Measurements from ENCODE around the gene PGAP2.
A peak's percentile ranks its signal among the peaks of the same experiment; 100 is the strongest.

Gene PGAP2

DNA sequence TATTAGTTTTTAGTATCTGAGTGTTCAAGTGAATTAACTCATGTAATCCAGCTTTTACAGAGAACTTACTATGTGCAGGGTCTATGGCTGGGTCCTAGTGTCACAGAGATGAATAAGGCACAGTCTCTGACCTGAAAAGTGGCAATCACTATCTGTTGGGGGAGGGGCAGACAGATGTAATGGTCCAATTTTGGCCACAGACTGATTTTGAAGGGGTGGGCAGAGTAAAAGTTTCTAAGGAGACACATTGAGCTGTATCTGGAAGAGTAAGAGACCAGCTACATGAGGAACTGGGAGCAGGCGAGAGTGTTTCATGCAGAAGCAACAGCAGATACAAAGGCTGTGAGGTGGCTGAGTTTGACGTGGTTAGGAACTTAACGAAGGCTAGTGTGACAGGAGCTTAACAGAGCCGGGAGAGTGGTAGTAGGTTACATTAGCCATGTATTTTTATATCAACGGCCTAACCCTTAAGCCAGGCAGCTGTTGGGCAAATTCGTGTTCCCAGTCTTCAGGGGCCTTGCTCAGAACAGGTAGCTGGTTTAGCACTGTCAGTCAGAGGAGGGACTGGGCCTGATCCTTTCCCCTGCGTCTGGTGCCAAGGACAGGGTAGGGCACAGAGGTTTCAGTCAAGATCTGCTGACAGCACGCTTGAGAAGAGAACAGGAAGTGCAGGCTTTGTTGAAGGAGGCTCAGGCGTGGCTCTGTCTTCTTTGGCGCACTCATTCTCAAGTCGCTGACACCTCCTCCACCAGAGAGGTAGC, 45.7 kb downstream of the PGAP2 start:
- Histone ChIP-seq H3K4me3 (ENCODE audit: low read depth, low read length) (peak overlapping the region; percentile 34), H3K4me1 (peaks cover 11% of the 10 kb centered on the region), H3K36me3 (ENCODE audit: control insufficient read depth, insufficient read depth, low read length) (no peaks in the 10 kb centered on the region), H3K9ac (no peak overlapping the region), H3K79me2 (peaks cover 15% of the 10 kb centered on the region), H3K9me3 (ENCODE audit: control insufficient read depth, low read length) (no peaks in the 10 kb centered on the region), H3K27me3 (ENCODE audit: control insufficient read depth, insufficient read depth, low read length) (no peaks in the 10 kb centered on the region), H3K27ac (peak overlapping the region; percentile 97), H2AFZ (peak overlapping the region; percentile 98), H3K4me2 (ENCODE audit: low read length) (no peak overlapping the region)
- TF ChIP-seq, protein P1, sequence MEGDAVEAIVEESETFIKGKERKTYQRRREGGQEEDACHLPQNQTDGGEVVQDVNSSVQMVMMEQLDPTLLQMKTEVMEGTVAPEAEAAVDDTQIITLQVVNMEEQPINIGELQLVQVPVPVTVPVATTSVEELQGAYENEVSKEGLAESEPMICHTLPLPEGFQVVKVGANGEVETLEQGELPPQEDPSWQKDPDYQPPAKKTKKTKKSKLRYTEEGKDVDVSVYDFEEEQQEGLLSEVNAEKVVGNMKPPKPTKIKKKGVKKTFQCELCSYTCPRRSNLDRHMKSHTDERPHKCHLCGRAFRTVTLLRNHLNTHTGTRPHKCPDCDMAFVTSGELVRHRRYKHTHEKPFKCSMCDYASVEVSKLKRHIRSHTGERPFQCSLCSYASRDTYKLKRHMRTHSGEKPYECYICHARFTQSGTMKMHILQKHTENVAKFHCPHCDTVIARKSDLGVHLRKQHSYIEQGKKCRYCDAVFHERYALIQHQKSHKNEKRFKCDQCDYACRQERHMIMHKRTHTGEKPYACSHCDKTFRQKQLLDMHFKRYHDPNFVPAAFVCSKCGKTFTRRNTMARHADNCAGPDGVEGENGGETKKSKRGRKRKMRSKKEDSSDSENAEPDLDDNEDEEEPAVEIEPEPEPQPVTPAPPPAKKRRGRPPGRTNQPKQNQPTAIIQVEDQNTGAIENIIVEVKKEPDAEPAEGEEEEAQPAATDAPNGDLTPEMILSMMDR (IDR thresholded peaks at IDR 0.05): no peak

DNA sequence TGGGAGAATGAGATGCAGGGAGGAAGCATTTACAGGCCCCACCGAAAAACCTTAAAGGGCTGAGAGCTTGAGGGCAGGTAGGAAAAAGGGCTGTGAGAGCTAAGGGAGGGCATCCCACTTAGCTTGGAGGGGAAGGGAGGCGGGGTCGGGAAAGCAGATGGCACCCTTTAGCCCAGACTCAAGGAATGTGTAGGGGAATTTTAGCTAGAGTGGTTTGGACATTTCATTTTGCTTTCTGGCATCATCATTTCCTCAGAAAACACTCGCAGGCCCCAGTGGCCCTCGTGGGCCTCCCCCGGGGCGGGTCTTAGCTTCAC, 46.3 kb downstream of the PGAP2 start:
- peak overlapping the region; percentile 62 for H3K4me2 ChIP-seq (ENCODE audit: low read length)
- H2AFZ ChIP-seq: peak overlapping the region; percentile 98
- no peaks in the 10 kb centered on the region for H3K9me3 ChIP-seq (ENCODE audit: control insufficient read depth, low read length)
- peak overlapping the region; percentile 97 for H3K27ac ChIP-seq
- peaks cover 20% of the 10 kb centered on the region for H3K79me2 ChIP-seq
- no peaks in the 10 kb centered on the region for H3K36me3 ChIP-seq (ENCODE audit: control insufficient read depth, insufficient read depth, low read length)
- TF ChIP-seq, protein P1 (IDR thresholded peaks at IDR 0.05): no peak
- H3K27me3 ChIP-seq (ENCODE audit: control insufficient read depth, insufficient read depth, low read length): no peaks in the 10 kb centered on the region
- H3K9ac ChIP-seq: no peak overlapping the region
- peak overlapping the region; percentile 34 for H3K4me3 ChIP-seq (ENCODE audit: low read depth, low read length)
- H3K4me1 ChIP-seq: peaks cover 11% of the 10 kb centered on the region

DNA sequence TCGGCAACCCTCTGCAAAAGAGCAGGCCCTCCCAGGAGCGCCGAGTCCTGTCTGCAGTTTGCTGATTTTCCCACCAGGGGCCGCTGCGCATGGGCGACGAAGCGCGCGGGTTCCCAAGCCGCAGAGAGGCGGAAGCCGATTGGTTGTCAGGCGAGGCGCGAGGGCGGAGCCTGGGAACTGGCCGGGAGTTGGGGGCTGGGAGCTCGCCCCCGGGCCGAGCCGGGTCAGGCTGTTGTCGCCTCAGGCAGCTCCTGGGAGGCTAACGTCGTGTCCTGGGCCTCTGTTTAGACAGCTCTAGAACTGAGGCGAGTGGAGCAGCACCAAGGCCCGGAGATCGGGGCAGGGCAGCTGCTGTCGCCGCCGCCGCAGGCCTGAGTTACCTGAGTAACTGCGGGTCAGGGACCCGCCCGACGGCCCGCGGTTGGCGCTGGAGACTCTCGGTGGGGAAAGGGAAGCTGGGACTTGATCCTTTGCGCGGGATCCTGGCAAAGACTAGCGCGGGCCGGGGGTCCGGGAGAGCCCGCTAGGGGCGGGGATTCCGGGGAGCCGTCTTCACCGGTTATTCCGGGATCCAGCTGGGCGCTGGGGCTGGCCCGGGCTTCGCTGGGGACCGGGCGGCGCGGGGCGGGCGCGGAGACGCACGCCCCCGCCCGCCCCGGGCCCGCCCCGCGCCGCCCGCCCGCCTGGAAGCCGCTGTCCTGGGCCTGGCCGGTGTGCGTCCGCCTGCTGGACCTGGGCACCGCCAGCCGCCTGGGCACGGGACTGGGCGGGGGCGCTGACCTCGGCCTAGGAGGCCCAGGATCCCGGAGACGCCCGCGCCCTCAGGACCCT, 46.8 kb downstream of the PGAP2 start, which contains the start of gene STIM1:
STIM1 (plus strand) TSS at position 688 of the 831 bp plus-strand sequence. CDS start 607 bp downstream, outside the sequence.
- peaks cover 11% of the 10 kb centered on the region for H3K4me1 ChIP-seq
- H3K4me2 ChIP-seq (ENCODE audit: low read length): peak within 1 kb of the TSS; percentile 81
- H3K9me3 ChIP-seq (ENCODE audit: control insufficient read depth, low read length): no peaks in the 10 kb centered on the region
- peak within 1 kb of the TSS; percentile 98 for H2AFZ ChIP-seq
- H3K9ac ChIP-seq: peak within 1 kb of the TSS; percentile 74
- TF ChIP-seq, protein P1 (IDR thresholded peaks at IDR 0.05): peak; percentile 93
- H3K27me3 ChIP-seq (ENCODE audit: control insufficient read depth, insufficient read depth, low read length): no peaks in the 10 kb centered on the region
- no peaks in the 10 kb centered on the region for H3K36me3 ChIP-seq (ENCODE audit: control insufficient read depth, insufficient read depth, low read length)
- H3K4me3 ChIP-seq (ENCODE audit: low read depth, low read length): peak within 1 kb of the TSS; percentile 83
- peaks cover 20% of the 10 kb centered on the region for H3K79me2 ChIP-seq
- peak within 1 kb of the TSS; percentile 97 for H3K27ac ChIP-seq

DNA sequence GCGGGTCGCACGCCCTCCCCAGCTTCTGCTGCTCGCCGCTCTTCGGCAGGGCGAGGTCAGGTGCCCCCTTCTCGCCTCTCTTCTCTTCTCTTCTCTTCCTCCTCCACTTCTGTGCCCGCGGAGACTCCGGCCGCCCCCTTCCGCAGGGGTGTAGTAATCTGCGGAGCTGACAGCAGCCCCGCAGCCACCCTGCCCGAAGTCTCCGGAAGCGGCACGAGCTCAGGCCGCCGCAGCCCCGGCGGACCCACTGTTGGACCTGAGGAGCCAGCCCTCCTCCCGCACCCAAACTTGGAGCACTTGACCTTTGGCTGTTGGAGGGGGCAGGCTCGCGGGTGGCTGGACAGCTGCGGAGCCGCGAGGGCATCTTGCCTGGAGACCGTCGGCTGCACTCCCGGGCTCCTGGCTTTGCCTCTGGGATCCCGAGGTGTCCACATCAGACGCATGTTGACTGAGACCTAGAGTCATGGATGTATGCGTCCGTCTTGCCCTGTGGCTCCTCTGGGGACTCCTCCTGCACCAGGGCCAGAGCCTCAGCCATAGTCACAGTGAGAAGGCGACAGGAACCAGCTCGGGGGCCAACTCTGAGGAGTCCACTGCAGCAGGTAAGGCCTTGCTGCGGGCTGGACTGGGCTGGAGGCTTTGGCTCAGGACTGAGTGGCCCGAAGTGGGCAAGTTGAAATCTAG, 47.6 kb downstream of the PGAP2 start:
- TF ChIP-seq, protein P1 (IDR thresholded peaks at IDR 0.05): no peak
- Histone ChIP-seq H3K9me3 (ENCODE audit: control insufficient read depth, low read length) (no peaks in the 10 kb centered on the region), H3K4me1 (peaks cover 12% of the 10 kb centered on the region)

More for the DNA sequence above, 47.6 kb downstream of the PGAP2 start:
- Histone ChIP-seq H3K79me2 (peaks cover 26% of the 10 kb centered on the region), H3K4me2 (ENCODE audit: low read length) (peak overlapping the region; percentile 81), H3K27ac (peak overlapping the region; percentile 76), H3K4me3 (ENCODE audit: low read depth, low read length) (peak overlapping the region; percentile 56), H3K36me3 (ENCODE audit: control insufficient read depth, insufficient read depth, low read length) (no peaks in the 10 kb centered on the region), H3K27me3 (ENCODE audit: control insufficient read depth, insufficient read depth, low read length) (no peaks in the 10 kb centered on the region), H2AFZ (peak overlapping the region; percentile 92), H3K9ac (peak overlapping the region; percentile 1)
